ELR (cell line): ENCODE data around the gene PRKCE.

Experiments used
- DNase-seq: peaks from one replicate; pipeline ENCODE4 v3.0.0-alpha.2; 2015; ENCODE audit warnings: low read depth

Gene PRKCE

DNA sequence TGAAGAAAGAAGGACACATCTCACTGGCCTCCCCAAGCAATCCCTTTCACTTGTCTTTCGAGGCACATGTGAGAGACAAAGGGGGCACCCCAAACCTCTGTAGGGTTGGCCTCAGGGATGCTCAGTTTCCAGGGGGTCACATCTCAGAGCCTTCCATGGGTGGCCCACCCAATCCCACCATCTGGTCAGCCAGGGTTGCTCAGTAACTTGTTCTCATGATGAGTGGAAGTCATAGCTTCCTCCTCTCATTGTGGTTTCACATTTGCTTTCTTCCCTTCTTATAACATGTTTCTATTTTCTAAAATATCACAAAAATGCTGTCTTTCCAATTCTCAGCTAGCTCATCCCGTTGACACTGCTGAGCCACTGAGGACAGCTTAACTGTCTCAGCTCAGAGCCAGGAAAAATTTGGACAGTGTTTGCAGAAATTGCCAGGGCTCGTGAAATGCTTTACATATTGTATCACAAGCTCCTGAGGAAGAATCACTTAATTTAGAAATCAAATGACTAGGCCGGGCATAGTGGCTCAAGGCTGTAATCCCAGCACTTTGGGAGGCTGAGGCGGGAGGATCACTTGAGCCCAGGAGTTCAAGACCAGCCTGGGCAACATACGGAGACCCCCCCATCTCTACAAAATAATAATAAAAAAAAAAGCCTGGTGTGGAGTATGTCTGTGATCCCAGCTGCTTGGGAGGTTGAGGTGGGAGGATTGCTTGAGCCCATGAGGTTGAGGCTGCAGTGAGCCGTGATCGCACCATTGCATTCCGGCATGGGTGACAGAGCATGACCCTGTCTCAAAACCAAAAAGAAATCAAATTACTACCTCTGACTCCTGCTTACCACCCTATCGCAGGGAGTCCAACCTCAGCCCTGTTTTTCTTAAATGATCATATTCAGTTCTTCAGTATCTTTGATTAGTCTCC is 129.3 kb downstream of the PRKCE start:
- no peak for DNase-seq

DNA sequence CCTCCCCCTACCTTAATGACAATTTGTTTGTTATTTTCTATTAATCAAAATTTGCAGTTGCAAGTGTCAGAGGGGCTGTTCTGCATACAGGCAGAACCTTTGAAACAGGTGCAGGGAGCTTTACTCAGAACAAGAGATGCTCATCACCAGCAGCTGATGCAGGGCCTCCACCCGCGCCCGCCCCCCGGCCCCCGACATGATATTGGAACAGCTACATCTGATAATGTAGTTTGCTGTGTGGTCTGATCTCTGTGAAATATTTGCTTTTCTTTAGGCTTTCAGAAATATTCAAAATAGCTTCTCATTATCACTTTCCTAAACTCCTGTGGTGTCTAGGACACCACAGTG is 130.0 kb downstream of the PRKCE start:
- DNase-seq = no peak

GRCh38 chr2:45782436-45782835 is 131.0 kb downstream of the PRKCE start:
- DNase-seq = no peak

- no peak for DNase-seq
These were observed 131.5 kb downstream of the PRKCE start for GRCh38 chr2:45782986-45783385.

- no peak for DNase-seq
These were observed 134.8 kb downstream of the PRKCE start for GRCh38 chr2:45786030-45786835.

- no peak for DNase-seq
These were observed 135.4 kb downstream of the PRKCE start for GRCh38 chr2:45786836-45787357.

GRCh38 chr2:45788401-45788800 is 136.9 kb downstream of the PRKCE start:
- no peak for DNase-seq

- no peak for DNase-seq
These were observed 137.8 kb downstream of the PRKCE start for GRCh38 chr2:45789317-45789716.

DNA sequence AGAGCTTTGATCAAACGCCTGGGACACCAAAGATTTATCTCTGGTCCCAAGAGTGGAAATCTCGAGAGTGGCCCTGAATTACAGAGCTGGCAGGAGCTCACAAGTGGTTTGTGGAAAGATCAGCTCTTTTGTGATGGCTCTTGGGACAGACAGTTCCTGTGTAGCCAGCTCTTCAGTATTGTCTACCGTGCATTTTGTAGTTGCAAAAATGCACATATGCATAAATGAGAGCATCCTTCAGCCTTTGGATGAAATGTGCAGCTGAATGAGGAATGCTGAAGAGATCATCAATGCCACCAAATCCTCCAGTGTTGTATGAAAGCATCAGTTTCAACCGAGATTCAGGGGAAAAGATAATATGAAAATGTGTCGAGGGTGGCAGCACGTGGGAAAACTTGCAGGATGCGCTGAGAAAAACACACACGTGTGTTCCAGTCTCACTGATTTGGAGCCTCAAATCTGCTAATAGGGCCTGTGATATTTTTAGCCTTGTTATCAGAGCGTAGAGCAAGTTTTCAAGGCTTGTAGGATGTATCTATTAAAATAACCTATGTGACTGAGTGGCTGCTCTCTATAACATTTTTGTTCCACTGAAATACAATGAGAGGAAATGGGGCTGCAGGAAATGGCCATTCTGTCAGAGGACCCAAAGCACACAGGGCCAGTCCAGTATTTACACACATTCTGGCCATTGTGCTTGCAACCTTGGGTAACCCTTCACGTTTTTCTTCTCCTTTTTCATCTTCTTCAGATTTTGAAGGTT is 138.7 kb downstream of the PRKCE start:
- DNase-seq = no peak

DNA sequence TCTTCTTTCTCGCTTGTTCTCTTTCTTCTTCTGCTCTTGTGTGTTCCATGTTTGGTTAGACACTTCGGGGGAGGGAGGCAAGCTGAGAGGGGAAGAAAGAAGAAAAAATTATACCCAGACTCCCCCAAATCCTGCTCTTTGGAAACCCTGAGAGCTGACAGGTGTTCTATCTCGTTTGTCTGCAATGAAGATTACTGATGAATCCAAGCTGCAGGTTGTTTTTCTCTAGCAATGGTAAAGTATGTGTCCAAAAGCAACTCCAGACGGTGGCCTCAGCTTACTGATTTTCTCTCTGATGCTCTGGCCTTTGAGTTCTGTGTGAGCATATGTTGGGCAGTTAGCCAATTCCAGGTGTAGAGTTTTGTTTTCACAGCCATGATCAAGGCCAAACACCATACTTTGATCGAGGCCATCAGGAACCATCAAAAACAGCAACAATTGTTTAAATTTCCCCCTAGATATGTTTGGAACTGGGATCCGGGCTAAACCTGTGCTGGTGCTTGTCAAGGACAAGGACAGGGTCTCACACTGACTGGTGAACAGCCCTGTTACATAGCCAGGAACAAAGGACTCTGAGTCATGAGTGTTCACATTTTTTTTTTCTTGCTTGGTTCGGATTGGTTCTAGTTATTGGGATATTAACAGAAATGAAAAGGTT is 142.0 kb downstream of the PRKCE start:
- DNase-seq = no peak

GRCh38 chr2:45794134-45794617 is 142.7 kb downstream of the PRKCE start:
- no peak for DNase-seq

- no peak for DNase-seq
These were observed 145.0 kb downstream of the PRKCE start for GRCh38 chr2:45796500-45796899.

DNA sequence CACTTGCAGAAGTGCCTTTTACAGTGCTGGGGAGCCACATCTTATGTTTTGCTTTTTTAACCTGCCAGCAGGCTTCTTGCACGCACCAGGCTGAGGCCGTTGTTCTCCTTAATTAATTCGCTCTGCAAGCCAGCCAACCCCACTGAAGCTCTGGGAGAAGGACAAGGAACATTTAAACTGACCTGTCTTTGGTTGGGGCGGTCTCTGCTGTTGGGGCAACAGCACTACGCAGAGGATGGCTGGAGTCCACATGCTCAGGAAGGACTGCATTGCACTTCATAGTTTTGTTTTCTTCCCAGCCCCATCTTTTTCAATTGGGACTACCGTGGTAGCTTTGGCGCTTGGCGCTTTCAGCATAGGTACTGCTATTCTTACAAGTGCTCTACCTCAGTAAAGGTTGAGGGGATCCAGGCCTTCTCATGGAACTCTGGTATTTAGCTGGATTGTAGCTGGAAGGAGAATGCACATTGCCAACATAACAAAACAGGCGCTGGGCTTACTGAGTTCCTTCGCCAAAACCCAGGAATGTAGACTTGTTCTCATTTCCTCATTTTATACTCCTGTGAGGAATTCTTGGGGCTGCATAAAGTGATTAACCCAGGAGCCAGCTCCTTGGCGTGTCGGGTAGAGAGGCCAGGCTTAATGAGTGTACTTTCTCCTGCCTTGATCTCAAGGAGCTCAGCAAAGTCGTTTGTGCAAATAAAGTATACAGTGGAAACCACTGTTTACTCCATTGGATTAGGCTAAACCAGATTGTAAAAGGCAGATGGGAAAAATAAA is 146.2 kb downstream of the PRKCE start:
- DNase-seq = no peak

- DNase-seq = no peak
These were observed 148.4 kb downstream of the PRKCE start for GRCh38 chr2:45799679-45800381.

- no peak for DNase-seq
These were observed 151.1 kb downstream of the PRKCE start for GRCh38 chr2:45802499-45803138.

GRCh38 chr2:45804987-45805755 is 153.7 kb downstream of the PRKCE start:
- no peak for DNase-seq

GRCh38 chr2:45806563-45807358 is 155.3 kb downstream of the PRKCE start:
- DNase-seq = no peak

- no peak for DNase-seq
These were observed 156.9 kb downstream of the PRKCE start for GRCh38 chr2:45808294-45808800.
